Measurements from ENCODE around the gene NT5DC4.

Gene NT5DC4

GRCh38 chr2:112720785-112721184 lies at the start of gene NT5DC4:
Gene NT5DC4 (plus strand): TSS chr2:112721020. CDS start chr2:112721080, 60 bp downstream.
- Histone ChIP-seq H3K4me1 (ENCODE audit: insufficient read depth, low read length) (no peaks in the 10 kb centered on the region), H3K4me2 (ENCODE audit: insufficient read depth, low read length) (no peak within 1 kb of the TSS), H3K79me2 (ENCODE audit: insufficient read depth, low read length) (no peaks in the 10 kb centered on the region), H4K20me1 (ENCODE audit: insufficient read depth, low read length) (no peaks in the 10 kb centered on the region), H3K27me3 (ENCODE audit: insufficient read depth, low read length, poor library complexity) (no peaks in the 10 kb centered on the region), H3K36me3 (ENCODE audit: insufficient read depth, low read length) (no peaks in the 10 kb centered on the region), H3K27ac (ENCODE audit: low read length) (no peak within 1 kb of the TSS), H3K4me3 (ENCODE audit: low read depth in 1 of 2, low read length in 2 of 2) (no peak within 1 kb of the TSS), H3K9ac (ENCODE audit: low read depth, low read length) (no peak within 1 kb of the TSS), H2AFZ (ENCODE audit: low read depth, low read length) (no peak within 1 kb of the TSS), H3K9me3 (ENCODE audit: insufficient read depth, low read length, severe bottlenecking) (no peaks in the 10 kb centered on the region)
- TF ChIP-seq, protein P1, sequence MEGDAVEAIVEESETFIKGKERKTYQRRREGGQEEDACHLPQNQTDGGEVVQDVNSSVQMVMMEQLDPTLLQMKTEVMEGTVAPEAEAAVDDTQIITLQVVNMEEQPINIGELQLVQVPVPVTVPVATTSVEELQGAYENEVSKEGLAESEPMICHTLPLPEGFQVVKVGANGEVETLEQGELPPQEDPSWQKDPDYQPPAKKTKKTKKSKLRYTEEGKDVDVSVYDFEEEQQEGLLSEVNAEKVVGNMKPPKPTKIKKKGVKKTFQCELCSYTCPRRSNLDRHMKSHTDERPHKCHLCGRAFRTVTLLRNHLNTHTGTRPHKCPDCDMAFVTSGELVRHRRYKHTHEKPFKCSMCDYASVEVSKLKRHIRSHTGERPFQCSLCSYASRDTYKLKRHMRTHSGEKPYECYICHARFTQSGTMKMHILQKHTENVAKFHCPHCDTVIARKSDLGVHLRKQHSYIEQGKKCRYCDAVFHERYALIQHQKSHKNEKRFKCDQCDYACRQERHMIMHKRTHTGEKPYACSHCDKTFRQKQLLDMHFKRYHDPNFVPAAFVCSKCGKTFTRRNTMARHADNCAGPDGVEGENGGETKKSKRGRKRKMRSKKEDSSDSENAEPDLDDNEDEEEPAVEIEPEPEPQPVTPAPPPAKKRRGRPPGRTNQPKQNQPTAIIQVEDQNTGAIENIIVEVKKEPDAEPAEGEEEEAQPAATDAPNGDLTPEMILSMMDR (IDR thresholded peaks at IDR 0.05; ENCODE audit: borderline replicate concordance, extremely low read depth, low read length, poor library complexity, severe bottlenecking), result no peak
- no peak for TF ChIP-seq EZH2 (IDR thresholded peaks at IDR 0.05; ENCODE audit: borderline replicate concordance, low read depth, low read length, severe bottlenecking)
- ATAC-seq (ENCODE audit: insufficient read depth, low read depth) (no peak), DNase-seq (no peak)

DNA sequence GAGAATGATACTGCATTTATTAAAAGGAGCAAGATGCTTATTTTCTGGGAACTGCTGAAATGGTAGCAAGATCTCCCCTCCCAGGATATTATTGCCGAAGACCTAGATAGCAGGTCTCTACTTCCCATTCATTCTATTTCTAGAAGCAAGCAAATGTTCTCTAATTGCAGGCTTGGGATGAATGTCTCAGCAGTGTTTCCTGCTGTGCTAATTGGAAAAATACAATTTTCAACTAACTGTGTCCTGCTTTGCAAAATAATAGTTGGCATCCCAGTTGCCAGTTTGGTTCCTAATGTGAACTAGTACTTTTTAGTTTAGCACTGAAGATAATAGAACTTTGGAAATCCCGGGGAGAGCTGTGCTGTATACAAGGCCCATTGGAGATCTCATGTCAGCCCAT lies 49.0 kb upstream of the NT5DC4 start:
- Histone ChIP-seq H4K20me1 (ENCODE audit: insufficient read depth, low read length) (no peaks in the 10 kb centered on the region), H3K4me1 (ENCODE audit: insufficient read depth, low read length) (no peaks in the 10 kb centered on the region), H3K9ac (ENCODE audit: low read depth, low read length) (no peak overlapping the region), H2AFZ (ENCODE audit: low read depth, low read length) (no peak overlapping the region), H3K4me2 (ENCODE audit: insufficient read depth, low read length) (no peak overlapping the region), H3K79me2 (ENCODE audit: insufficient read depth, low read length) (no peaks in the 10 kb centered on the region), H3K9me3 (ENCODE audit: insufficient read depth, low read length, severe bottlenecking) (no peaks in the 10 kb centered on the region), H3K36me3 (ENCODE audit: insufficient read depth, low read length) (no peaks in the 10 kb centered on the region; the same call in 1 of the 2 replicates), H3K27ac (ENCODE audit: low read length) (no peak overlapping the region), H3K27me3 (ENCODE audit: insufficient read depth, low read length, poor library complexity) (no peaks in the 10 kb centered on the region), H3K4me3 (ENCODE audit: low read depth in 1 of 2, low read length in 2 of 2) (no peak overlapping the region)
- no peak for DNase-seq
- TF ChIP-seq, protein P1 (IDR thresholded peaks at IDR 0.05; ENCODE audit: borderline replicate concordance, extremely low read depth, low read length, poor library complexity, severe bottlenecking), result no peak
- no peak for TF ChIP-seq EZH2 (IDR thresholded peaks at IDR 0.05; ENCODE audit: borderline replicate concordance, low read depth, low read length, severe bottlenecking)
- ATAC-seq (ENCODE audit: insufficient read depth, low read depth), result no peak

- H2AFZ ChIP-seq (ENCODE audit: low read depth, low read length), result no peak overlapping the region
- no peaks in the 10 kb centered on the region for H3K36me3 ChIP-seq (ENCODE audit: insufficient read depth, low read length)
- no peak for TF ChIP-seq EZH2 (IDR thresholded peaks at IDR 0.05; ENCODE audit: borderline replicate concordance, low read depth, low read length, severe bottlenecking)
- TF ChIP-seq, protein P1 (IDR thresholded peaks at IDR 0.05; ENCODE audit: borderline replicate concordance, extremely low read depth, low read length, poor library complexity, severe bottlenecking), result no peak
- no peak overlapping the region for H3K9ac ChIP-seq (ENCODE audit: low read depth, low read length)
- no peak overlapping the region for H3K27ac ChIP-seq (ENCODE audit: low read length)
- no peaks in the 10 kb centered on the region for H3K9me3 ChIP-seq (ENCODE audit: insufficient read depth, low read length, severe bottlenecking)
- H4K20me1 ChIP-seq (ENCODE audit: insufficient read depth, low read length), result no peaks in the 10 kb centered on the region
- no peak overlapping the region for H3K4me3 ChIP-seq (ENCODE audit: low read depth in 1 of 2, low read length in 2 of 2)
- H3K4me1 ChIP-seq (ENCODE audit: insufficient read depth, low read length), result no peaks in the 10 kb centered on the region
- H3K4me2 ChIP-seq (ENCODE audit: insufficient read depth, low read length), result no peak overlapping the region
- no peaks in the 10 kb centered on the region for H3K79me2 ChIP-seq (ENCODE audit: insufficient read depth, low read length)
- no peak for ATAC-seq (ENCODE audit: insufficient read depth, low read depth)
- no peak for DNase-seq
- no peaks in the 10 kb centered on the region for H3K27me3 ChIP-seq (ENCODE audit: insufficient read depth, low read length, poor library complexity)
Observed at GRCh38 chr2:112673008-112673407, 47.8 kb upstream of the NT5DC4 start.

DNA sequence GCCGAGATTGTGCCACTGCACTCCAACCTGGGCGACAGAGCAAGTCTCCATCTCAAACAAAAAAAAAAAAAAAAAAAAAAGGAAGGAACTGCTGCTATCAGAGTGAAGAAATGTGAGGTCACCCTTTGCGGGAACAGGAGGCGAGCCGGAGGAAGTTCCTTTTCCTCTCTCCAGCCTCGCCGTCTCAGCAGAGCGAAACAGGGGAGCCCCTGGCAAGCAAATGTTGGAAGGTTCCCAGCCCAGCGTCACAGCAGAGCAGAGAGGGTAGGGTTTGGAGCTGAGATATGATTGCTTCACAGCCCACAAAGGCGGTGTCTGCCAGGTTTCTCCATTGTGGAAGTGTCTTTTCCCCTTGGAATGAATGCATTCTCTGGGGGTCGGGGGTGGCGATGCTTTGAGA lies 46.6 kb upstream of the NT5DC4 start:
- no peak for DNase-seq
- Histone ChIP-seq H2AFZ (ENCODE audit: low read depth, low read length) (no peak overlapping the region), H3K9me3 (ENCODE audit: insufficient read depth, low read length, severe bottlenecking) (no peaks in the 10 kb centered on the region), H4K20me1 (ENCODE audit: insufficient read depth, low read length) (no peaks in the 10 kb centered on the region), H3K4me2 (ENCODE audit: insufficient read depth, low read length) (no peak overlapping the region), H3K4me3 (ENCODE audit: low read depth in 1 of 2, low read length in 2 of 2) (no peak overlapping the region), H3K36me3 (ENCODE audit: insufficient read depth, low read length) (no peaks in the 10 kb centered on the region), H3K9ac (ENCODE audit: low read depth, low read length) (no peak overlapping the region), H3K27me3 (ENCODE audit: insufficient read depth, low read length, poor library complexity) (no peaks in the 10 kb centered on the region), H3K79me2 (ENCODE audit: insufficient read depth, low read length) (no peaks in the 10 kb centered on the region), H3K4me1 (ENCODE audit: insufficient read depth, low read length) (no peaks in the 10 kb centered on the region), H3K27ac (ENCODE audit: low read length) (no peak overlapping the region)
- TF ChIP-seq, protein P1 (IDR thresholded peaks at IDR 0.05; ENCODE audit: borderline replicate concordance, extremely low read depth, low read length, poor library complexity, severe bottlenecking), result no peak
- TF ChIP-seq EZH2 (IDR thresholded peaks at IDR 0.05; ENCODE audit: borderline replicate concordance, low read depth, low read length, severe bottlenecking), result no peak
- no peak for ATAC-seq (ENCODE audit: insufficient read depth, low read depth)
